OCI-LY7 (cell line): ENCODE results near the gene FAM81A. TPM values are rescaled to one million over a fixed set of nuclear protein-coding genes. Genes with fewer than 3 reads are reported as not detected.

Experiments
- BruUV-seq: library from RNA; stranded (reverse); fragments of 400-500 nt; replicated peaks from 2 replicates; lab custom pipeline; 2021; lab: Mats Ljungman, UMichigan
- CTCF ChIA-PET: fragments of 300-600 bp; sonication (Branson Sonifier 250); formaldehyde crosslinking; loops from one replicate; lab custom pipeline; 2022; ENCODE audit warnings: antibody characterized with exemption; ENCODE audit not compliant: unreplicated experiment; lab: Charles Lee
- POLR2A ChIA-PET: fragments of 300-600 bp; sonication (Branson Sonifier 250); formaldehyde crosslinking; loops from one replicate; lab custom pipeline; 2022; ENCODE audit warnings: antibody characterized with exemption; lab: Charles Lee
- DNase-seq: peaks from one replicate; pipeline ENCODE4 v3.0.0-alpha.2; 2015; ENCODE audit warnings: low spot score
- H2AFZ ChIP-seq: fragments of 200-600 bp; sonication (generic), shearing (Covaris generic); 2 replicates; pipeline ENCODE4 v1.6.1; 2014; ENCODE audit warnings: mild to moderate bottlenecking, antibody characterized with exemption, low read length, moderate library complexity
- H3K27ac ChIP-seq: fragments of 200-600 bp; sonication (generic); 2 replicates; pipeline ENCODE4 v1.5.1; 2014; ENCODE audit warnings: mixed run types, low read depth, mild to moderate bottlenecking, moderate library complexity, low read length, inconsistent platforms; ENCODE audit not compliant: poor library complexity, severe bottlenecking
- H3K36me3 ChIP-seq: fragments of 200-600 bp; sonication (generic); 2 replicates; pipeline ENCODE4 v1.6.1; 2014; ENCODE audit warnings: mild to moderate bottlenecking, antibody characterized with exemption, low read length, moderate library complexity, mixed read lengths; ENCODE audit not compliant: insufficient read depth
- H3K4me1 ChIP-seq: fragments of 200-600 bp; sonication (generic); 2 replicates; pipeline ENCODE4 v1.5.1; 2014; ENCODE audit warnings: mild to moderate bottlenecking, low read length; ENCODE audit not compliant: insufficient read depth, poor library complexity, severe bottlenecking
- H3K4me2 ChIP-seq: fragments of 200-600 bp; sonication (generic); 2 replicates; pipeline ENCODE4 v1.6.1; 2014; ENCODE audit warnings: mild to moderate bottlenecking, low read length
- H3K4me3 ChIP-seq: fragments of 200-600 bp; sonication (generic); 2 replicates; pipeline ENCODE4 v1.5.1; 2014; ENCODE audit warnings: mild to moderate bottlenecking, low read depth, low read length; ENCODE audit not compliant: poor library complexity, severe bottlenecking
- H3K79me2 ChIP-seq: fragments of 200-600 bp; sonication (generic); 2 replicates; pipeline ENCODE4 v1.6.1; 2016; ENCODE audit warnings: low read depth, mild to moderate bottlenecking, low read length, moderate library complexity, mixed read lengths; ENCODE audit not compliant: insufficient read depth
- H3K9me2 ChIP-seq: fragments of 200-600 bp; sonication (generic); 2 replicates; pipeline ENCODE4 v1.6.1; 2016; ENCODE audit warnings: mild to moderate bottlenecking, low read length, mixed read lengths; ENCODE audit not compliant: insufficient read depth
- H3K9me3 ChIP-seq: fragments of 200-600 bp; sonication (generic); 2 replicates; pipeline ENCODE4 v1.6.1; 2014; ENCODE audit warnings: mild to moderate bottlenecking, mixed run types, low read length, mixed read lengths
- H4K20me1 ChIP-seq: fragments of 200-600 bp; sonication (generic); 2 replicates; pipeline ENCODE4 v1.6.1; 2014; ENCODE audit warnings: mild to moderate bottlenecking, antibody characterized with exemption, low read length, moderate library complexity, mixed read lengths; ENCODE audit not compliant: insufficient read depth
- EZH2phosphoT487 ChIP-seq: fragments of 200-600 bp; sonication (generic); IDR thresholded peaks from 2 replicates; pipeline ENCODE4 v1.6.1; 2018; ENCODE audit warnings: low read depth, borderline replicate concordance, mild to moderate bottlenecking, mixed run types, antibody characterized with exemption, low read length, moderate library complexity, mixed read lengths
- intact Hi-C: fragments of 100-400 bp; cut with micrococcal nuclease; formaldehyde crosslinking; loops from one replicate; pipeline ENCODE4 v1.10.0; 2022; ENCODE audit not compliant: unreplicated experiment
- total RNA-seq, 2 experiments: library from RNA; depleted of rRNA in 1 of 2; stranded (reverse); fragments of >200 nt in 1 of 2; shearing (Covaris generic) in 1 of 2; gene quantifications; 2 replicates each; pipeline ENCODE4 v1.2.3, GENCODE V29; 2014 to 2022
- TF ChIP-seq, protein P1 (sequence below): fragments of 200-600 bp; sonication (generic); conservative IDR thresholded peaks from 2 replicates; pipeline ENCODE4 v1.5.1; 2014; ENCODE audit warnings: mild to moderate bottlenecking, antibody characterized with exemption, low read length, moderate library complexity, mixed read lengths

FAM81A gene
- total RNA-seq, 2 experiments from 2014 or later, result 11.6 to 37.4 TPM

DNA sequence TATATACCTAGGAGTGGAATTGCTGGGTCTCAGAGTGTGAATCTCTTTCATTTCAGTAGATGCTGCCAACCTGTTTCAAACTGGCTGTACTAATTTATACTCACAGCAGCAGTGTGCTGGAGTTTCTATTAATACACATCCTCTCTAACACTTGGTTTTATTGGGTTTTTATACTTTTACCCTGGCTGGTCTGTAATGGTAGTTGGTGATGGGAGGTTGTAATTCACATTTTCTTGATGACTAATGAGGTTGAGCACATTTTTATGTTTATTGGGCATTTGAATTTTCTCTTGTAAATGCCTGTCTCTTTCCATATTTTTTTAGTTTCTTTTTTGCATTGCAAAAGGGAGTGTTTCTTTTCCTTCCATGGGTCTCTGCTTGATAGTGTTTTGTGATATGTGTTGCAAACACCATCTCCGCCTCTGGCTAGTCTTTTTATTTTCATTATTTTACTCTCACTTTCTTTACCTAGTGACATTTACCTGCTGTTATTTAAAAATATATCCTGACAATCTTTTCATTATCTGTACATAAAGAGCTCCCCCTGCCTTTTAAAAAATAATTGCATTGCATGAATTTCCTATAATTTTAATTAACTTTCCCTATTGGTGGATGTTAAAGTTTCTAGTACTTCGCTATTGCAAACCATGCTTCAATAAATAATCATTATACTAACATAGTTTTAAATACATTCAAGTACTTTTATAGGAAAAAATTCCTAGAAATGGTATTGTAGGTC is 124.6 kb downstream of the FAM81A start:
- Histone ChIP-seq H4K20me1 (no peaks in the 10 kb centered on the region), H3K79me2 (no peaks in the 10 kb centered on the region), H3K9me3 (no peaks in the 10 kb centered on the region), H3K27ac (no peak overlapping the region), H3K9me2 (no peaks in the 10 kb centered on the region), H3K36me3 (no peaks in the 10 kb centered on the region), H3K4me2 (peak overlapping the region; percentile 22; the same call in 1 of the 2 replicates), H2AFZ (peak overlapping the region; percentile 35; the same call in 1 of the 2 replicates), H3K4me3 (no peak overlapping the region), H3K4me1 (peaks cover 6% of the 10 kb centered on the region)
- intact Hi-C loops, result loop anchor here (2.0 kb wide), 1 partner anchor 30 kb away; no protein-coding TSS in a partner anchor
- no peak for DNase-seq
- CTCF ChIA-PET, result no interaction called here
- POLR2A ChIA-PET, result interaction anchor here (0.7 kb wide), 1 partner anchor 37 kb away, joined by 3 read pairs; no protein-coding TSS in a partner anchor
- BruUV-seq, result no TSS peak
- TF ChIP-seq, protein P1, sequence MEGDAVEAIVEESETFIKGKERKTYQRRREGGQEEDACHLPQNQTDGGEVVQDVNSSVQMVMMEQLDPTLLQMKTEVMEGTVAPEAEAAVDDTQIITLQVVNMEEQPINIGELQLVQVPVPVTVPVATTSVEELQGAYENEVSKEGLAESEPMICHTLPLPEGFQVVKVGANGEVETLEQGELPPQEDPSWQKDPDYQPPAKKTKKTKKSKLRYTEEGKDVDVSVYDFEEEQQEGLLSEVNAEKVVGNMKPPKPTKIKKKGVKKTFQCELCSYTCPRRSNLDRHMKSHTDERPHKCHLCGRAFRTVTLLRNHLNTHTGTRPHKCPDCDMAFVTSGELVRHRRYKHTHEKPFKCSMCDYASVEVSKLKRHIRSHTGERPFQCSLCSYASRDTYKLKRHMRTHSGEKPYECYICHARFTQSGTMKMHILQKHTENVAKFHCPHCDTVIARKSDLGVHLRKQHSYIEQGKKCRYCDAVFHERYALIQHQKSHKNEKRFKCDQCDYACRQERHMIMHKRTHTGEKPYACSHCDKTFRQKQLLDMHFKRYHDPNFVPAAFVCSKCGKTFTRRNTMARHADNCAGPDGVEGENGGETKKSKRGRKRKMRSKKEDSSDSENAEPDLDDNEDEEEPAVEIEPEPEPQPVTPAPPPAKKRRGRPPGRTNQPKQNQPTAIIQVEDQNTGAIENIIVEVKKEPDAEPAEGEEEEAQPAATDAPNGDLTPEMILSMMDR, result peak; percentile 73
- no peak for TF ChIP-seq EZH2phosphoT487

DNA sequence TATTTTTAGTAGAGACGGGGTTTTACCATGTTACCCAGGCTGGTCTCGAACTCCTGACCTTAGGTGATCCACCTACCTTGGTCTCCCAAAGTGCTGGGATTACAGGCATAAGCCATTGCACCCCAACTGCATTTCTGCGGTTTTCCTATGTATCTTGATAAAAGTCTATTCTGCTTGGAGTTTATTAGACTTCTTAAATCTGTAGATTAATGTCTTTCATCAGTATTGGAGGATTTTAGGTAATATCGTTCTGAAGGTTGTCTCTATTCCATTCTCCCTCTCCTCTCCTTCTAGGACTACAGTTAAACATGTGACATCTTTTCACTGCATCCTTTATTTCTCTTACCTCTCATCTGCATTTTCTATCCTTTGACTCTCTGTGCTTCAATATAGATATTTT is 127.3 kb downstream of the FAM81A start:
- Histone ChIP-seq H3K4me1 (peaks cover 6% of the 10 kb centered on the region), H3K9me2 (no peaks in the 10 kb centered on the region), H3K27ac (no peak overlapping the region), H4K20me1 (no peaks in the 10 kb centered on the region), H2AFZ (no peak overlapping the region), H3K9me3 (no peaks in the 10 kb centered on the region), H3K36me3 (no peaks in the 10 kb centered on the region), H3K79me2 (no peaks in the 10 kb centered on the region), H3K4me2 (no peak overlapping the region), H3K4me3 (no peak overlapping the region)
- ChIA-PET CTCF (no interaction called here), POLR2A (no interaction called here)
- no peak for DNase-seq
- BruUV-seq, result no TSS peak
- TF ChIP-seq EZH2phosphoT487, result no peak
- intact Hi-C loops, result no loop called here

DNA sequence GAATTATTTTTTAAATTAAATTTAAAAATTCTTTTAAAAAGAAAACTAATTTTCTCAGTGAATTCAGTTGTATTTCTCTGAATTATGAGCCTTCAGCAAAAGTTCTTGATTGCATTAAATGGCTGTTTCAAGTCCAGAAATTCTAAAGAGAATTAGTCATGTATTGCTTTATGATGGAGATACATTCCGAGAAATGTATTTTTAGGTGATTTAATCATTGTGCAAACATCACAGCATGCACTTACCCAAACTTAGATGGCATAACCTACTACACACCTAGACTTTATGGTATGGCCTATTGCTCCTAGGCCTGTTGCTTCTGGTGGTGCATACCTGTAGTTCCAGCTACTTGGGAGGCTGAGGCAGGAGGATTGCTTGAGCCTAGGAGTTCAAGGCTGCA is 129.3 kb downstream of the FAM81A start:
- Histone ChIP-seq H3K9me3 (no peaks in the 10 kb centered on the region), H3K4me3 (no peak overlapping the region), H3K4me2 (no peak overlapping the region), H3K9me2 (no peaks in the 10 kb centered on the region), H2AFZ (no peak overlapping the region), H3K27ac (no peak overlapping the region), H3K4me1 (peaks cover 4% of the 10 kb centered on the region), H3K79me2 (no peaks in the 10 kb centered on the region), H3K36me3 (no peaks in the 10 kb centered on the region), H4K20me1 (no peaks in the 10 kb centered on the region)
- TF ChIP-seq, protein P1, result no peak
- TF ChIP-seq EZH2phosphoT487, result no peak
- intact Hi-C loops, result no loop called here
- ChIA-PET CTCF (no interaction called here), POLR2A (interaction anchor here (0.5 to 0.6 kb wide), 2 partner anchors 68 to 76 kb away, joined by 3 to 7 read pairs; no protein-coding TSS in a partner anchor)
- DNase-seq, result no peak
- no TSS peak for BruUV-seq
